NCI-H2227 (cell line): ENCODE measurements around the gene SQOR.

ENCODE experiments used
- DNase-seq: peaks from one replicate; lab custom pipeline; 2025; ENCODE audit not compliant: unreplicated experiment; lab: John Stamatoyannopoulos, UW

SQOR gene

GRCh38 chr15:45657764-45658545 is 23.1 kb downstream of the SQOR start:
- DNase-seq, result no peak

GRCh38 chr15:45660231-45660979 is 25.6 kb downstream of the SQOR start:
- no peak for DNase-seq

GRCh38 chr15:45662375-45662774 is 27.5 kb downstream of the SQOR start:
- DNase-seq, result no peak

GRCh38 chr15:45664451-45664850 is 29.6 kb downstream of the SQOR start:
- no peak for DNase-seq

- DNase-seq, result no peak
These were observed 30.4 kb downstream of the SQOR start for GRCh38 chr15:45665261-45665660.

- DNase-seq, result no peak
These were observed 31.5 kb downstream of the SQOR start for GRCh38 chr15:45666119-45666875.

GRCh38 chr15:45667002-45667401 is 32.2 kb downstream of the SQOR start:
- DNase-seq, result no peak

- DNase-seq, result no peak
These were observed 33.6 kb downstream of the SQOR start for GRCh38 chr15:45668386-45668785.

- DNase-seq, result no peak
These were observed 34.6 kb downstream of the SQOR start for GRCh38 chr15:45669422-45669821.

- DNase-seq, result no peak
These were observed 35.3 kb downstream of the SQOR start for GRCh38 chr15:45670091-45670490.

- DNase-seq, result no peak
These were observed 35.7 kb downstream of the SQOR start for GRCh38 chr15:45670511-45670910.

GRCh38 chr15:45674677-45675076 is 39.8 kb downstream of the SQOR start:
- DNase-seq, result no peak

GRCh38 chr15:45677797-45678196 is 43.0 kb downstream of the SQOR start:
- no peak for DNase-seq

GRCh38 chr15:45678459-45679178 is 43.8 kb downstream of the SQOR start:
- DNase-seq, result no peak

- DNase-seq, result no peak
These were observed 49.7 kb downstream of the SQOR start for GRCh38 chr15:45684533-45684932.

- no peak for DNase-seq
These were observed 54.8 kb downstream of the SQOR start for GRCh38 chr15:45689616-45690015.

GRCh38 chr15:45690581-45691260 is 55.9 kb downstream of the SQOR start:
- DNase-seq, result no peak

GRCh38 chr15:45701108-45701507 is 66.3 kb downstream of the SQOR start:
- no peak for DNase-seq

GRCh38 chr15:45702041-45702440 is 67.2 kb downstream of the SQOR start:
- DNase-seq, result no peak

- DNase-seq, result no peak
These were observed 69.0 kb downstream of the SQOR start for GRCh38 chr15:45703670-45704328.
